GM12801 (cell line): ENCODE measurements around the gene PRKAR2A.

Experiments used
- CTCF ChIP-seq: IDR thresholded peaks from one replicate; pipeline ENCODE4 v1.5.1; 2011; ENCODE audit warnings: control low read depth; ENCODE audit not compliant: insufficient read length; ENCODE audit errors: extremely low read depth

PRKAR2A gene

GRCh38 chr3:48700731-48701405, 146.8 kb downstream of the PRKAR2A start:
- no peak for TF ChIP-seq CTCF

GRCh38 chr3:48698891-48699290, 148.8 kb downstream of the PRKAR2A start:
- no peak for TF ChIP-seq CTCF

- no peak for TF ChIP-seq CTCF
Measured at GRCh38 chr3:48697952-48698351, 149.7 kb downstream of the PRKAR2A start.

GRCh38 chr3:48696601-48697000, 151.1 kb downstream of the PRKAR2A start:
- TF ChIP-seq CTCF, result no peak
